ENCODE results near the gene PYURF. TPM values are rescaled to one million over a fixed set of nuclear protein-coding genes. Genes with fewer than 3 reads are reported as not detected.
A peak's percentile ranks its signal among the peaks of the same experiment; 100 is the strongest.

The PYURF gene
- total and polyA plus RNA-seq, 9 of the 15 experiments (the other 6 are each of a cell fraction or from before 2014, with no cell fraction given): 22.5 to 199 (median 108) TPM

- no peak for TF ChIP-seq RHOXF2B (CRISPR knock-in tag; conservative IDR thresholded peaks at IDR 0.05)
- no peak for TF ChIP-seq CCAR2 (IDR thresholded peaks at IDR 0.05; ENCODE audit: low read depth, low read length)
- 0 out of 4 replicates have a peak, but pooled peaks of 1 of the 2 experiments have one; percentile 36 for TF ChIP-seq SIN3A (IDR thresholded peaks at IDR 0.05; ENCODE audit: borderline replicate concordance in 2 of 2, control insufficient read depth in 1 of 2, low read depth in 2 of 2, low read length in 2 of 2)
- no peak for TF ChIP-seq ERF (CRISPR knock-in tag; IDR thresholded peaks at IDR 0.05)
- TF ChIP-seq CTCF (IDR thresholded peaks at IDR 0.05 in 2 of 3, conservative IDR thresholded peaks at IDR 0.05 in 1 of 3; ENCODE audit: insufficient read depth in 2 of 3, low read depth in 1 of 3, low read length in 3 of 3): no peak
- peak in 1 of 2 experiments; percentile 24 for TF ChIP-seq E2F6 (IDR thresholded peaks at IDR 0.05; ENCODE audit: borderline replicate concordance in 1 of 2, extremely low read depth in 1 of 2, insufficient read depth in 1 of 2, insufficient read length in 1 of 2, low read depth in 1 of 2, low read length in 1 of 2, poor library complexity in 1 of 2, severe bottlenecking in 1 of 2)
- no peak for TF ChIP-seq BRF2 (IDR thresholded peaks at IDR 0.05; ENCODE audit: borderline replicate concordance, insufficient read depth, insufficient read length)
- no peak for TF ChIP-seq HIVEP1 (CRISPR knock-in tag; IDR thresholded peaks at IDR 0.05)
- TF ChIP-seq RCOR1 (IDR thresholded peaks at IDR 0.05; ENCODE audit: borderline replicate concordance in 1 of 2, low read depth in 2 of 2, low read length in 2 of 2): peak in 1 of 2 experiments; percentile 29; a peak in 1 of 4 replicates
- TF ChIP-seq SAFB2 (IDR thresholded peaks at IDR 0.05; ENCODE audit: borderline replicate concordance, low read depth, low read length, severe bottlenecking): no peak
- TF ChIP-seq TBL1XR1 (IDR thresholded peaks at IDR 0.05; ENCODE audit: low read length in 2 of 2): peak in 1 of 2 experiments; percentile 23; a peak in 1 of 4 replicates
Measured at GRCh38 chr4:88522702-88523324, 763 bp downstream of the PYURF start (continued).

Measured in K562 (cell line).